Small intestine (tissue), 7 donors: ENCODE results near the gene MMP24OS. TPM values are rescaled to one million over a fixed set of nuclear protein-coding genes. Genes with fewer than 3 reads are reported as not detected.

Source experiments
- DNase-seq, 2 donors: peaks; one replicate each; pipeline versions ENCODE4 v3.0.0 to v3.0.0-alpha.2; 2013
- FAIRE-seq: peaks from 2 replicates; lab custom pipeline; 2012; peaks lifted over from hg19 to GRCh38; lab: Jason Lieb, UNC
- H3K27ac ChIP-seq, 3 donors: one replicate each; pipeline ENCODE4 v1.5.1; 2013; ENCODE audit warnings: low read length in 2 of 3, mild to moderate bottlenecking in 2 of 3, control low read depth in 1 of 3, inconsistent platforms in 1 of 3, low read depth in 1 of 3, moderate library complexity in 1 of 3
- H3K27me3 ChIP-seq, 3 donors: one replicate each; pipeline ENCODE4 v1.6.1; 2013; ENCODE audit warnings: low read length in 3 of 3, inconsistent platforms in 1 of 3; ENCODE audit not compliant: control insufficient read depth in 3 of 3, insufficient read depth in 3 of 3
- H3K36me3 ChIP-seq, 3 donors: one replicate each; pipeline ENCODE4 v1.6.1; 2013; ENCODE audit warnings: low read length in 3 of 3, inconsistent platforms in 1 of 3, low read depth in 1 of 3, mild to moderate bottlenecking in 1 of 3, moderate library complexity in 1 of 3; ENCODE audit not compliant: control insufficient read depth in 3 of 3, insufficient read depth in 2 of 3
- H3K4me1 ChIP-seq, 3 donors: one replicate each; pipeline ENCODE4 v1.6.1; 2013; ENCODE audit warnings: low read length in 2 of 3, inconsistent platforms in 1 of 3, low read depth in 1 of 3, mild to moderate bottlenecking in 1 of 3, moderate library complexity in 1 of 3; ENCODE audit not compliant: control insufficient read depth in 3 of 3, insufficient read depth in 2 of 3
- H3K4me3 ChIP-seq, 3 donors: one replicate each; pipeline ENCODE4 v1.5.1; 2013; ENCODE audit warnings: low read length in 3 of 3, control low read depth in 1 of 3, inconsistent platforms in 1 of 3, low read depth in 1 of 3, mild to moderate bottlenecking in 1 of 3, moderate library complexity in 1 of 3
- H3K9me3 ChIP-seq, 2 donors: one replicate each; pipeline ENCODE4 v1.6.1; 2013; ENCODE audit warnings: low read depth in 1 of 2, low read length in 1 of 2; ENCODE audit not compliant: control insufficient read depth in 2 of 2, insufficient read depth in 1 of 2
- WGBS, 3 donors: extraction: QIAGEN DNeasy Blood & Tissue Kit; methylation state at CpG; one replicate each; pipeline ENCODE4 v1.1.7; 2013; 5-methylcytosine and 5-hydroxymethylcytosine counted together
- polyA plus RNA-seq, 4 donors: library from polyadenylated mRNA; stranded (reverse) in 3 of 4; unstranded in 1 of 4; fragments of 200-250 nt in 3 of 4; fragments of 120-200 nt in 1 of 4; gene quantifications; one replicate each; pipeline versions ENCODE4 v1.2.1 to v1.2.3, GENCODE V29; 2013
- donor health status: healthy with polysubstance abuse.
- donor health status: control.
- donor health status: control.
- donor health status: Bipolar disorder and iron deficiency.
- donor health status: healthy.

Gene MMP24OS
- polyA plus RNA-seq, 4 donors: 28.4 to 88.8 (median 56.3) TPM

DNA sequence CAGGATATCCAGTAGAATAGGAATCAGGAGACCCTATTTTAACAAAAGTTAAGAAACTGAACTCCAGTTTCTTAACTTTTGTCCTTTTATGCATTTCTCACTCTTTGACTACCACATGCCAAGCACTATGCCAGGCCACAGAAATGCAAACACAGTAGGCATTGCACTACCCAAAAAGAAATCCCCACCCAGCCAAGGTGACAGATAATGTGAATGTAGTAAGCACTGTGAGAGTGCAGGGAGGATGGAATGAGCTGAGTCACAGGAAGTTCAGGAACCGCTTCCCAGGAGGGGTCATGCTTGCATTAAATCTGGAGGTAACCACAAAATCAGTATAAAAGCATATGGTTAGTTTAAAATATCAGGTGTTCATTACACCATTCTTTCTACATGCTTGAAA, 34.4 kb upstream of the MMP24OS start:
- FAIRE-seq: no peak
- Histone ChIP-seq H3K36me3 (peaks cover 0 to 27% (median 0%) of the 10 kb centered on the region in 3 donors), H3K27ac (no peak overlapping the region), H3K4me3 (no peak overlapping the region), H3K4me1 (peaks cover 0 to 9% (median under 1%) of the 10 kb centered on the region in 3 donors), H3K27me3 (no peaks in the 10 kb centered on the region), H3K9me3 (no peaks in the 10 kb centered on the region)
- DNase-seq: no peak
- 73 to 79% (median 76%) methylated on average over 1 of the region's 1 CpG for WGBS, 3 donors

DNA sequence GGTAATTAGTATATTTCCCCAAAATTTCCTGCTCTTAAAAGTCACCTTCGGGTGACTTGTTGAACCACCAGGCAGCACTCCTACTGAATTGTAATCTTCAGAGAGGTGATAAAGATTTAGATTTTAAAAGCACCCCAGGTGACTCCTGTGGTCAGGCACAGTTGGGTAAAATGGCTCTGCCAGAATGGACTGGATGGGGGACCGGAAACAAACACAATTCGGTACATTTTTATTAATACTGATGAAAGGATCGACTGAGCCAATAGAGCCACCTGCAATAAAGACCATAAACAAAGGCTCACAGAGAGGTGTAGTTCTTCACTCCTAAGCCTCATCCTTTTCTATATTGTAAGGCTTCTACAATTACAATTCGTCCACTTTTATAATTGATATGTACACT, 33.9 kb upstream of the MMP24OS start:
- H3K36me3 ChIP-seq: peaks cover 0 to 30% (median 0%) of the 10 kb centered on the region in 3 donors
- H3K4me1 ChIP-seq: peaks cover 0 to 11% (median 0%) of the 10 kb centered on the region in 3 donors
- H3K27me3 ChIP-seq: no peaks in the 10 kb centered on the region
- FAIRE-seq (no peak), DNase-seq (no peak)
- no peaks in the 10 kb centered on the region for H3K9me3 ChIP-seq
- H3K27ac ChIP-seq: no peak overlapping the region
- 77 to 91% (median 84%) methylated on average over 5 of the region's 5 CpGs for WGBS, 3 donors
- H3K4me3 ChIP-seq: no peak overlapping the region

DNA sequence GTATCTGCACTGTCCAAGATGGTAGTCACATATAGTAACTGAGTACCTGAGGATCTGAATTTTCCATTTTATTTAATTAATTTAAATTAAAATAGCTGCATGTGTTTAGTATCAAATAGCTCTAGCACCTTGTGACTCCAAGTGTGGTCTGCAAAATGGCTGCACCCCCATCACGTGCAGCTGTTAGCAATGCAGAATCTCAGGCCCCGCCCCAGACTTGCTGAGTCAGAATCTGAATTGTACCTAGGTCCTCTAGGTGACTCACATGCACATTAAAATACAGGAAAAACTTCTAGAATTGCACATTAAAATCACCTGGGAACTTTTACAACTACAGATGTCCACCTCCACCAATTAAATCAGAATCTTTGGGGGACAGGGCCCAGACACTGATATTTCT, 33.5 kb upstream of the MMP24OS start:
- H3K27ac ChIP-seq: no peak overlapping the region
- peaks cover 0 to 34% (median 0%) of the 10 kb centered on the region in 3 donors for H3K36me3 ChIP-seq
- peaks cover 0 to 16% (median 0%) of the 10 kb centered on the region in 3 donors for H3K4me1 ChIP-seq
- WGBS, 3 donors: 46 to 78% (median 62%) methylated on average over 2 of the region's 2 CpGs
- H3K9me3 ChIP-seq: no peaks in the 10 kb centered on the region
- no peaks in the 10 kb centered on the region for H3K27me3 ChIP-seq
- DNase-seq: peak in 1 of 2 donors; percentile 58
- no peak overlapping the region for H3K4me3 ChIP-seq
- no peak for FAIRE-seq

DNA sequence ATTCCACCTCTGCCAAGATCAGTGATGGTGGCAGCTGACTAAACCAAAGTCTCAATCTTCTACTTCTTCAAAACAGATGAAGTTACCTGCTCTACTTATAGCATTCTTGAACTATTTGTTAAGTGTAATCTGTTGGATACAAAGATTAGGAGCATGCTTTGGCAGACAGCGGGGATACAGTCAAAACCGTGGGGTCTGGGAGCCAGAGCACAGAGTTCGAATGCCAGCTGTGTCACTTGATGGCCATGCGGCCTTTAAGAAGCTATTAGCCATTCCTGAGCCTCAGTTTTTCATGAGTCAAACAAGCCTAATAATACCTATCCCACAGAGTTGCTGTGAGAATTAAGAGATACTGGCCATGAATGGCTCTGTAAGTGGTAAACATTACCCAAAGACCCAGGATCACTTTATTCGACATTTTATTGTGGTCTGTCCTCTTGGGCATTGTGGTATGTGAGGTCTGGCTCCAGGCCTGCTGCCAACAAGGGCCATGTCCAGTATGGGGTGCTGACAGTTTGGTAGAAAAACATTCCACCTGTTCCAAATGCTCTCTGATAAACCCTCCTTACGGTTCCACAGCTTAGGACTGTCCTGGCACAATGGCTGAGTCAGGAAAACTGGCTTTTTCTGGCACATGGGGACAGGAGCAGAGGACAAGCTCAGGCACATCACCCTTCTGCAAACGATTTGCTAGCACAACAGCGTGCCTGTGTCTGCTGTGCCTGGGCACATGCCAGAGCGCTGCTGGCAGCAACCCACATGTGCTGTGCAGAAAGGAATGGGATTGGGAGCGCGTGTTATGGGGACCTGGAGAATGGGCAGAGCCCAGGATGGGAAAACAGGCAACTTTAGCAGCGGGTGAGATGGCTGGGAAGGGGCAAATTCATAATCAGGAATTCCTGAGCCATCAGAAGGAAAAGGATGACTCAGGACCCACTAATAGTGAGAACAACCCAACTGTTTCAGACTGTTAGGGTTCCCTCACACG, 30.0 kb upstream of the MMP24OS start:
- DNase-seq (no peak), FAIRE-seq (no peak)

DNA sequence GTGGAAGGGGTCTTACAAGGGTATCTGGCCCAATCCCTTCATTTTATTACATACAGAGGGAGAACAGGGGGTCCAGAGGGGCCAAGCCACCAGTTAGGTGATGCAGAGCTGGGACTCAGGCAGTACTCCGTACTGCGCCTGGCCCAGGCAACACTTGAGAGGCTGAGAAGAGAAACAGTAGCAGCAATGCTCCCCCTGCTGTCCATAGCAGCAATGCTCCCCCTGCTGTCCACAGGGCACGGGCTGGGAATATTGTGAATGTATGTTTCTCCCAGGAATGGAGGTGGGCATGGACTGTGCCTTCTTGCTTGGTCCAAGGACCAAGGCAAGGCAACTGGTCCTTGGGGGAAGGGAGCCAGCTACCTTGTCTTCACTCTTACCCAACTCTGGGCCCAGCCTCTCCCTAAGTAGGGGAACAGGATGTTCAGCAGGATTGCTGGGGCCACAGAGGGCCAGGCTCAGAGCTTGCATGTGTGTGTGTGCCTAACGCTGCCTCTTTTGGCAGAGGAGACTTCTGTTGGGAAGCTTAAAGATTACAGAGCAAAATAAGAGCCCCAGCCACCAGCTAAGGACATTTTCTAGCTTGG, 29.1 kb upstream of the MMP24OS start:
- FAIRE-seq (no peak), DNase-seq (peak; percentile 73 to 81)
- H3K4me3 ChIP-seq: no peak overlapping the region
- H3K27ac ChIP-seq: peak overlapping the region; percentile 24 to 84 (median 38)
- no peaks in the 10 kb centered on the region for H3K9me3 ChIP-seq
- H3K4me1 ChIP-seq: peaks cover 0 to 36% (median 0%) of the 10 kb centered on the region in 3 donors
- H3K27me3 ChIP-seq: no peaks in the 10 kb centered on the region
- 17 to 42% (median 40%) methylated on average over 4 of the region's 4 CpGs for WGBS, 3 donors
- H3K36me3 ChIP-seq: peaks cover 0 to 55% (median 0%) of the 10 kb centered on the region in 3 donors

More for the DNA sequence above, 30.0 kb upstream of the MMP24OS start:
- Histone ChIP-seq H3K36me3 (peaks cover 0 to 51% (median 0%) of the 10 kb centered on the region in 3 donors), H3K4me3 (no peak overlapping the region), H3K27ac (peak overlapping the region in 2 of 3 donors; percentile 24 to 84), H3K4me1 (peaks cover 0 to 36% (median 0%) of the 10 kb centered on the region in 3 donors), H3K9me3 (no peaks in the 10 kb centered on the region), H3K27me3 (no peaks in the 10 kb centered on the region)
- 78 to 85% (median 84%) methylated on average over 13 of the region's 13 CpGs for WGBS, 3 donors

DNA sequence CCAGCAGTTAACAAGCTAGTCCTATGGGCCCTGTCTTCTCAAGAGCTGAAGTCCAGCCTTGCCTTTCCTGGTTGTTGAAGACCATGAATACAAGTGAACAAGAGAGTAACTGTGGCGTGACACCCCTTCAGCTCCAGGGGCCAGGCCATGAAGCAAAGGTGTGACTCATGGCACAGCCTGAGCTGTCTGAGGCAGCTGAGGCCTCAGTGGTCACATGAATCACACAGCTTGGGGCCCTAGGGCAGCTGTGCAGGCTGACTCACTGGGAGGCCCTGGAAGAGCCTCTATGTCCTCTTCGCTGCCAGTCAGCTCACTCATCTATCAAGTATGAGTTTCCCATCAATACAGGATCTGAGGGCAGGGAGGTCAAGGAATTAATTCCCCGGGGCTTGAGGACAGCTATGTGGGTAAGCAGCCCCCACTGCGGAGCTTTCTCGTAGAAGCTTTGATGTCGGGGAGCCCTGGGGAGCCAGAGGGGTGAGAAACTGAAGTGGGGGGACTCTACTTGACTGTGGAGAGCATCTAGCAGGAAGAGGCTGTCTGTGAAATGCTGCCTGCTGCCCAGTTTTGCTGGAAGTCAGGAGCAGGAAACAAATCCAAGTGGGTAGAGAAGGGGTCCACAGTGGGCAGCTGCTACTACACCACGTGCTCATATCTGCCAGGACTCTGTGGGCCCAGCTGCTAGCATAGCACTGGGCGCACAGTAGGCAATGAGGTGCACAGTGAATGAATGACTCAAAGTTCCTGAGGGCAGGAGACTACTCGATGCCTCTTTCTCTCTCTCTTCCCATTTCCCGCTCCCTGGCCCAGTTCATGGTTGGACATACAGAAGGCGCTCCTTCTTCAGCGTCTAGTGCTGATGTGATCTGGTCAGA, 28.0 kb upstream of the MMP24OS start:
- WGBS, 3 donors: 81 to 84% (median 83%) methylated on average over 12 of the region's 12 CpGs
- FAIRE-seq (no peak), DNase-seq (peak; percentile 74 to 89)
- Histone ChIP-seq H3K9me3 (no peaks in the 10 kb centered on the region), H3K4me1 (peaks cover 0 to 36% (median 0%) of the 10 kb centered on the region in 3 donors), H3K27ac (peak overlapping the region; percentile 55 to 84 (median 56)), H3K27me3 (no peaks in the 10 kb centered on the region), H3K36me3 (peaks cover 0 to 58% (median 0%) of the 10 kb centered on the region in 3 donors), H3K4me3 (no peak overlapping the region)

DNA sequence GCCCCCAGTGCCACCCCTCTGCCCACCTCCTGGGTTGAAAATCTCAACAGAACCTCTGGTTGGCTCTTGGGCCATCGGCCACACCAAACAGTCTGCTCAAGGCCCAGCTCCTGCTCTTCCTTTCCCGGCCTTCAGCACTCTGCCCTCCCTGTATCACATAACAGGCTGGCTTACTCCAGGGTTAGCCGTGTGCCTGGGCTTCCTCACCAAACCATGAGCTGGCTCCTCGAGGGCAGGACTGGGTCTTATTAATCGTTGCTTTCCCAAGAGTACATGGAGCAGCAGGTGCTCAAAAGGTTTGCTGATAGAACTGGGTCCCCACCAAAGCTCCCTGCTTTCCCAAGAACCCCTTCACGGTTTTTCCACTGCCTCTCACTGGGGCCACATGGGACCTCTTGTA, 27.0 kb upstream of the MMP24OS start:
- Histone ChIP-seq H3K27ac (peak overlapping the region in 2 of 3 donors; percentile 55 to 84), H3K36me3 (peaks cover 0 to 58% (median 0%) of the 10 kb centered on the region in 3 donors), H3K9me3 (no peaks in the 10 kb centered on the region), H3K4me1 (peaks cover 0 to 36% (median 0%) of the 10 kb centered on the region in 3 donors), H3K4me3 (no peak overlapping the region), H3K27me3 (no peaks in the 10 kb centered on the region)
- WGBS, 3 donors: 82 to 91% (median 84%) methylated on average over 6 of the region's 6 CpGs
- no peak for FAIRE-seq
- no peak for DNase-seq
